HG03469 (cell line): ENCODE measurements around the gene MRGPRX4.

ENCODE experiments used
- ATAC-seq: cut with Tn5 transposase; IDR thresholded peaks from one replicate; pipeline ENCODE4 v1.9.1; 2021; ENCODE audit warnings: mild to moderate bottlenecking, moderate library complexity, moderate number of reproducible peaks; ENCODE audit not compliant: unreplicated experiment

The MRGPRX4 gene

DNA sequence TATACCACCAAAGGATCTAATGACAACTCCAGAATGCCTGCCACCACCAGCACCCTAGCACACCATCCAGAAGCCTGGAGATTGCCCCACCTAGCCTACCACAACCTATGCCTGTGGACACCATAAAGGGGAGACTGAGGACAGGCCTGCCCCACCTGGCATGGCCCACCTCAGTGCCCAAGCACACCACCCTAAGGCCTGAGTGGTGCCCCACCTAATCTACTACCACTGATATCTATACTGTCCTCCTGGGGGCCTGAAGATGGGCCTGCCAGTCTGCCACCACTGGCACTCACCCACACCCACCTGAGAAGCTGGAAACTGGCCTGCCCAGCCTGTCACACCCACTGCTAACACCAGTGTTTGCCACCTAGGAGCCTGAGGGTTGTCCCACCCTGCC is 32.1 kb downstream of the MRGPRX4 start:
- no peak for ATAC-seq

DNA sequence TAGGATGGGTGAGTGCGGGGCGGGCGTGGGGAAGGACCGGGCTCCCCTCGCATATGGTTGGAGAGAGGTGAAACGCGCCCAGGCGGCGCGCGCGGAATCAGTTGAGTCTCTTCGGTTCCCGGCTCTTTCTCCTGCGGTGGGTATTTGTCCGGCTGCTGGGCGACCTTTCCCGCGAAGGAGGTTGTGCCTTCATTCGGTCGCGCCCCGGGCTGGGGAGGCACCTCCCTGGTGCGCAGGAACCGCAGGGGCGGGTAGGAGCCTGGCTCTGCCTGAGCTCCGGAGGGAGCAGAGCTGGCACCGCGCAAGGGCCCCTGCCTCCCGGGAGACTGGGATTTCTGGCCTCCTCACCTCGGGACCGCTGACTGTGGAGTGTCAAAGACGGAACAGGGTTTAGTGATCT is 36.4 kb downstream of the MRGPRX4 start:
- no peak for ATAC-seq

DNA sequence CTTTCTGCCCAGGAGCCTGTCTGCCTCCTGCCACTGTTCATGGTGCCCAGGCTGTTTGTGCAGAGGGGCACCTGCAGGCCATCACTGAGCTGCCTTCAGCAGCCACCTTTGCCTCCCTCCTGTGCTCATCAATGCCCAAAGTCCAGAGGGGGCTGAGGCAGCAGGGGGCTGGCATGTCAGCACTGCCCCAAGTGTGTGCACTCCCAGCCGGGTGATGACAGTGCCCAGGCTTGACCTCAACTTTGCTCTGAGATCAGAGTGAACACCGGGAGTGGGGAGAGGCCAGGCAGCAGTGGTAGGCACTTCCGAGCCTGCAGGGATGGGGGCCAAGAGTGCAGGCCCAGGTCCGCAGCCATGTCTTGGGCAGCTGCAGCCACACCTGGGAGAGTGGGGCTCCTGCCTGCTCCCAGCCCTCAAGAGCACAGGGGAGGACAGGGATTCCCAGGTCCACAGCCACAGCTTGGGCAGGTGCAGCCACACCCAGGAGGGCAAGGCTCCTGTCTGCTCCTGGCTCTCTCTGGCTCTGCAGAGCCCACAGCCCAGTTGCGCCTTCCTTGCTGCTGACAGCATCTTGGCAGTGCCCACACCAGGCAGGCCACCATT is 48.7 kb downstream of the MRGPRX4 start:
- no peak for ATAC-seq

DNA sequence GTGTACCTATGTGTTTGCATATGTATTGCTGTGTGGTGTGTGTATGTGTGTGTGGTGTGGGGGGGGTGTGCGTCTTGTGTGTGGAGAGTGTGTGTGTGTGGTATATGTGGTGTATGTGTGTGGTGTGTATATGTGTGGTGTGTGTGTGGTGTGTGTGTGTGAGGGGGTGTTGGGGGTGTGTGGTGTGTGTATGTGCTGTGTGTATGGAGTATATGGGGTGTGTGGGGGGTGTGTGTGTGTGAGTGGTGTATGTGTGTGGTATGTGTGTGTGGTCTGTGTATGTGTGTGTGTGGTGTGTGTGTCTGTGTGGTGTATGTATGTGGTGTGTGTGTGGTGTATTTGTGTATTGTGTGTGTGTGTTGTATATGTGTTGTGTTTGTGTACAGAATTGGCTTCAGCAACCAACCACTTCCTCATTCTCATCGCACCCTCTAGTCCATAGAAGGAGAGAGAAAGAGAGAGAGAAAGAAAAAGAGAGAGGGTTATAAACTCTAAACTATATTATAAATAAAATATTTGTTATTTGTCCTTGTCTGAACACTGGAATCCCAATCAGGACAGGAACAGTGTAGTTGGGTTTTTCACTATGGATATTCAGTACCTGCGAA is 50.3 kb downstream of the MRGPRX4 start:
- no peak for ATAC-seq
